NCI-H1417 (cell line): ENCODE results near the gene ARPC4.
"Not testable (repeated sequence)": the region's sequence is repeated elsewhere in the genome, so short reads cannot be mapped to it uniquely, and the experiment has no call there.

Source experiments
- DNase-seq, 3 experiments: peaks; one replicate each; lab custom pipeline; 2025; lab: John Stamatoyannopoulos, UW

ARPC4 gene

DNA sequence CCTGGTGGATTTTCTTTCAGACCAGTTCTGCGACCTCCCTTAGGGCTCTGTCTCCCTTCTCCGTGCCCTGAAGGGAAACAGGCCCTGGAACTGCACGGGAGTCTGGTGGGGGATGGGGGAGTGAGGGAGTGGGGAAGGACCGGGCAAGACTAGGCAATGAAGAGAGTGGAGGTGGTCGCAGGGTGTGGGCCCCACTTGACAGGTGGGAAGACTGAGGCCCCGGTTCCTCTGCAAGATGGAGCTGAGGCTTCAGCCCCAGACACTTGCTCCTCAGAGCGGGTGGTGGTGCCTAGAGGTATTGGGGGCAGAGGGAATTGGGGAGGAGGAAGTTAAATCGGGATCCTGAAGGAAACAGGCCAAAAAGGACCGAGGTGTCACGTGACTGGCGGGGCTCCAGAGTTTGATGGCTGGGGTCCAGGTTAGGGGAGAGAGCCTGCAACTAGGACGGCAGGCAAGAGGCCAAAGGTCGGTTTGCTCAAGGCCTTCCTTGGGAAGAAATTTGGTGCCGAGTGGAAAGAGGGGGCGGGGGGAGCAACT, 22.5 kb upstream of the ARPC4 start:
- no peak for DNase-seq

- not testable (repeated sequence) for DNase-seq
These were observed 21.9 kb upstream of the ARPC4 start for GRCh38 chr3:9771007-9771406.

- no peak for DNase-seq
These were observed 15.8 kb upstream of the ARPC4 start for GRCh38 chr3:9776896-9777693.

DNA sequence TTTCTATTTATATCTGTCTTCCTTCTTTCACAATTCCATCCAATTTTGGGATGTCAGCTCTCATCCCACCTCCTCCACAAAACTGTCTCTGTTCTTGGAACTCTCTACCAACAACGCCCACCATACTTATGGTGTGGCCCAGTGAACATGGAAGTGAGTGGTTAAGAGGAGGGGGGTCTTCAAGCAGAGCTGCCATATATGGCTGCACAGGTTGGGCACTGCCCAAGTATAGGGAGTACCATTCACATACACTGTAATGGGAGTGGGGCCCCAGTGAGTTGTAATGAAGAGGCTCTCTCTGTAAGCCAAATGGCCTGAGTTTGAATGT, 15.2 kb upstream of the ARPC4 start:
- no peak for DNase-seq

DNA sequence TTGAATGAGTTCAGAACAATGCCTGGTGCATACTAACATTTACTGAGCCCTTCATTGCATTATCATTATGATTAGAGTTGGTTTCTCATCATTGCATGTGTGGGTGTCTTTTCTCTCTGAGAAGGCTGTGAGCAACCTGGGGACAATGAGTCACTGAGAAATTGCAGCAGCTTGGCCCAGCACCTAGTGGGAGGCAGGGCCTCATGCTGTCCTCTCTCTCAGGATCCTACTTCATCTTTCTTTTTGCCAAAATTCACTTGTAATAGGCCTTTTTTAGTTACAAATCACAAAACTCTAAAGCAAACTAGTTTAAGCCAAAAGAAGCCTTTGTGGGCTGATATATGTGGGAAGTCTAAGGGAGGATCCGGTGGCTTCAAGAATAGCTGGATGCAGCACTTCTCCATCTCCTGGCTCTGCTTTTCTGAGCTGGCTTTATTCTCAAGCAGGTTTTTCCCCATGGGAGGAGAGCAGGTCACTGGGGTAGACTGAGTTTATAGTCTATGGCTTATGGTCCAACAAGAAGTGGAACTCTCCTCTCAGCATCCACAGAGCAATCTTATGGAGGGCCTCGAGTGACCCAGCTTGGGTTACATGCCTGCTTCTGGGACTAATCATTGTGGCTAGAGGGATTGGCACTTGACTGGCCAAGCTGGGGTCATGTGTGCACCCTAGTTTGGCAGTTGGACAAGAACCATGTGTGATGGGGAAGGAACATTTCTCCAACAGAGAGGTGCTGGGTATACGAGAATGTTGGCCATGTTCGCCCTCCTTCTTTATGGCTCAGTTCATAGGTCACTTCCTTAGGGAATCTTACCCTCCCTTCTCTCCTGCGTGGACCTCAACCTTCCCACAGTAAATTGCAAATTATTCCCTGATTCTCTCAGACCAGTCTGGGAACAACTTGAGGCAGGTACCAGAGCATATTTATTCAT, 14.5 kb upstream of the ARPC4 start:
- DNase-seq: no peak

DNA sequence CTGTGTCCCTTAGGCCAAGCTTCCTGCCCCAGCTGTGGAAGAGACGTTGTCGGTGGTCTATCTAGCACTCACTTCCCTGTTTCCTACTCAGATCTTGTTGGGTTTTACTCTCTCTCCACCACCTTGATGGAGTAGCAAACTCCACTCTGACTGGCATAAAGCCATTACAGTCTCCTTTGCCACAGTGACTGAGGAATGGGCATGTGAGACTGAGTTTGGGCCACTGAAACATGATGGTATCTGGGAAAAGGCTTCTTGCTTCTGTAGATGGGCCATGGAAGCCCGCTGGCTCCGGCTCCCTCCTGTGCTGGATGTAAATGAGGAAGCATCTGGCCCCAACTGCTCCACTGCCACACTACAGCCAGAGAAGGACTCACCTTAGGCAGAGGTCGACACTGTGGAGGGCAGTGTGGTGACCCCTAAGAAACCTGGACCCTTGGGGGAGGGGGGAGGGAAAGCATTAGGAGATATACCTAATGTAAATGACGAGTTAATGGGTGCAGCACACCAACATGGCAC, 13.7 kb upstream of the ARPC4 start:
- DNase-seq: no peak

DNA sequence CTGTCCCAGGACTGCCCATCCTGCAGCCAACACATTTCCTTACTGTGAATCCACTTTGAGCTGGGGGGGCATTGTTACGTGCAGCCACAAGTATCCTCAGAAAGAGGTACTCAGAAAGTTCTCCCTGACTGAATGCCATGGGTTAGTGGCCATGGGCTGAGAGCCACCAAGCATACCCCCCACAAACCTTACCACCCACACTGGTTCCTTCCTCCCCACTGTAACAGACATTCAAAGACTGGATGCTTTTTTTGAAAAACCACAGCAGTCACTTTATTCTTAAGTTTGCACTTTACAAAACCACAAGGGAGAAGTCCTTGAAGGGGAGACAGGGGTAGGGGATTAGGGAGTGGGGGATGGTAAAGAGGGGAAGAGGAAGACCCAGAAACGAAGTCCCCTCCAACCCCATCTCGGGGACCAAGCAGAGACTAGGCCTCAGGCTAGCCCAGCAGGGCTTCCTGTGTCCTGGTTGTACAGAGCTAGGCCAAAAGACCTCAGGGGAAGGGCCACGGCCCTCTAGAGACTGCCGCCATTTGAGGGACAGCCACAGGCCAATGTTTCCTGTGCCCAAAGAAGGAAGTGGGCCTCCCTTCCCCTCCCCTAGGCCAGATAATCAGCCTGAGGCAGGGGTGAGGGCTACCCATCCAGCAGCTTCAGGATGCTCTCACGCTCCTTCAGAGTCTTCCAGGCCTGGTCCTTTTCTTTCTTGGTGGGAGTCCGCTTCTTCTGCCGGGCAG, 13.0 kb upstream of the ARPC4 start:
- no peak for DNase-seq

DNA sequence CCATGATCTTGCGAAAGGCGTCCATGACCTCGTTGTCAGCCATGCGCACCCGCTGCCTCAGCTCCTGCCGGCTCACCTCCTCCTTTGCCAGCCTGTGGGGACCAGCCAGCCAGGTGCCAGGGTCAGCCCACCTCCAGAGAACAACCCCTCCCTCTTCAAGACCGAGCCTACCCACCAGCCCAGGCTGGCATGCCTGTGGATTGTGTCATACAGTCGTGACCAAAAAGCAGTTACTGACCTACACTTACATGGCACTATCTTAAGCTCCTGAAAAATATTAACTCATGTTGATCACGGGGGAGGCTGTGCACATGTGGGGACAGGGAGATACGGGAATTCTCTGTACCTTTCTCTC, 12.4 kb upstream of the ARPC4 start:
- DNase-seq: no peak

DNA sequence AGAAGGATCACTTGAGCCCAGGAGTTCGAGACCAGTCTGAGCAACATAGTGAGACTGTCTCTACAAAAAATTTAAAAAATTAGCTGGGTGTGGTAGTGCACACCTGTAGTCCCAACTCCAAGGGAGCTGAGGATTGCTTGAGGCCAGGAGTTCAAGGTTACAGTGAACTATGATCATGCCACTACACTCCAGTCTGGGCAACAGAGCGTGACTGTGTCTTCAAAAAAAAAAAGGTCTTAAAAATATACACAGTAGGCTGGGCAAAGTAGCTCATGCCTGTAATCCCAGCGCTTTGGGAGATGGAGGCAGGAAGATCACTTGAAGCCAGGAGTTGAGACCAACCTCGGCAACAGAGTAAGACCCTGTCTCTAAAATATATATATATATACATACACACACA, 12.0 kb upstream of the ARPC4 start:
- DNase-seq: no peak

GRCh38 chr3:9781551-9781950, 11.3 kb upstream of the ARPC4 start:
- no peak for DNase-seq

DNA sequence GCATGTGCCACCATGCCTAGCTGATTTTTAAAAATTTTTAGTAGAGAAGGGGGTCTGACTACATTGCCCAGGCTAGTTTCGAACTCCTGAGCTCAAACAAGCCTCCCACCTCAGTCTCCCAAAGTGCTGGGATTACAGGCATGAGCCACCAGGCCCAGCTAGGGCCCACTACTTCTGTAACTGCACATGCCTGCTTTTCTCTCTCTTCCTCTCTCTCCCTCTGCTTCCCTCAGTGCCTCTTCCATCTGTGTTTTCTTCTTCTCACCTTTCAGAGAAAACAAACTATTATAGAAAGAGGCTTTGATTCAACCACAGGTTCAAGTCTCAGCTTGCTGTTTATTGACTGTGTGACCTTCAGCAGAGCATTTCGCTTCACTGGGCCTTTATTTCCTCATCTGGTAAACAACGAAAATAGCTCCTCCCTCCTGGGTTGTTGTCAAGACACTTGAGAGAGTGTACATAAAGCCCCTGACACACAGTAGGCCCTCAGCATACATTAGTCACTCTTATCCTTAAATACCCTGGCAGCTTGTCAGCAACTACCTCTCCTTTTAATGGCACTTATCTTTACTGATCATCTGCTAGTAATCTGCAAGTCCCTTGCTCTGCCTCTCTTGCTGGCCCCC, 10.8 kb upstream of the ARPC4 start:
- DNase-seq: no peak

DNA sequence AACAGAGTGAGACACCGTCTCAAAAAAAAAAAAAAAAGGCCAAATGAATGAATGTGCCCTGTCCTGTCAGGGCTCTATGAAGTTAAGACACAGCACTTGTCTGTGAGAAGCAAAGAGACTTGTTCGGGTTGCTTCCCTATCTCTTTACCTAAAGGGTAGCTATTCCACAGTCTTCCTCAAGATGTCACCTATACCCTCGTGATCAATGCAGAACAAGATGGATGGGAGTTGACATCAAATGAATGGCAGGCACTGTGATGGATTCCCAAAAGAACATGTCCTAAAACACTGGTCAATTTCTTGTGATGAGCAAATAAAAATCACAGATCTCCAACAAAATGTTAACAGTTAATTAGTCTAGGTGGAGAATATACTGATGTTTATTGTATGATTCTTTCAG, 10.1 kb upstream of the ARPC4 start:
- peak in 1 of 3 experiments; percentile 15 for DNase-seq

- no peak for DNase-seq
These were observed 8.9 kb upstream of the ARPC4 start for GRCh38 chr3:9783954-9784353.

- no peak for DNase-seq
These were observed 7.9 kb upstream of the ARPC4 start for GRCh38 chr3:9784965-9785364.

- no peak for DNase-seq
These were observed 7.3 kb upstream of the ARPC4 start for GRCh38 chr3:9785602-9786001.

DNA sequence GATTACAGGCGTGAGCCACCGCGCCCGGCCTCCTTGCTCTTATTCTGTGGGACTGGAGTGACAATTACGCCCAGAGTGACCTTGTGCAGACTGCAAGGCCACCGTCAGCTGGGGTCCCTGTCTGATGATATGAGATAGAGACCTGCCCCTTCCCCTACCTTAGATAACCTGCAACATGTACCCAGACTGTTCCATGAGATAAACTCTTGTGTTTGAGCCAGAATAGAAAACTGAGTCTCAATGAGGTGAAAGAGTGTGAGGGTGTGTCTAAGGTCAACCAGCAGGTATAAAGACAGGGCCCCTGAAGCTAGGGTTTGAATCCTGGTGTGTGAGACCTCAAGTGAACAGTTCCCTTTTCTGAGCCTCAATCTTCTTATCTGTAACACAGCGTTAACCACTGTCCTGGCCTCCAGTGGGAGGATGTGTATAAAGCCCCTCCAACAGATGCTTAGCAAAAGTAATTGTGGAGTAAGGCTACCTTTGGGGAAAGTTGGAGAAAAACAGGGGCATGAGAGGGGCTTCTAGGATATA, 6.6 kb upstream of the ARPC4 start:
- DNase-seq: no peak

DNA sequence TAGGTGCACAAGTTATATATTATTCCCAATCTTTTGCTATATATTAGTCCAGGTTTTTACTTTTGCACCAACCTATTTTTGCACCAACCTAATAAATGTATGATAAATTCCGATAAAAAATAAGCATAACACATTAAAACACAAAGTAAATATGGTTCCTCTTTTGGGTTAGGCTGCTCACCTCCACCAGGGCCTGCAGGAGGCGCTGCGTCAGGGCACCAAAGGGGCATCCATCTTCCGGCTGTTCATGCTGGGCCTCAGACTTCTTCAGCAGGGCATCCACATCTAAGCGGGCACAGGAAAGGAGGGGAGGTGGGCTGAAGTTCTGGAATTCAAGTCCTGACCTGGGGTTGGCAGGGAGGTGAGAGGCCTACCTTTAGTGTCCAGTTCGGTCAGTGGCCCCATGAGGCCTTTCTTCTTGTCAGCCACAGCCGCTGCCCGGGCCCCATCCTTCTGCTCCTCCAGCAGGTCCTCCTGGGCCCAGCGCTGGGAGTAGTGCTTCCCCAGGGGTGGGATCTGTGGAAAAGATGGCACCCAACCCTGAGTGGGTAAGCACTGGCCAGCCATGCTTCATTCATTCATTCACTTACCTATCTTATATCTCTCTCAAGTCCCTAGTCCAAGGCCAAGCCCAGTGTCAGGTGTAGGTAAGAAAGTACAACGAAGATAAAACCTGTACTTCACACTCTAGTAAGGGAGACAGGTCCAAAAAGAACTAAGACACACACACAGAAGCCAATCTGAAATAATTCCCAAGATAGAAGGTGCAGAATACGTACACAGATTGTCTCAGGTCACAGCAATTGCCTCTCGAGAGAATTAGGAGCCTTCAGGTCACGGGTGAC, 5.8 kb upstream of the ARPC4 start:
- DNase-seq: no peak

DNA sequence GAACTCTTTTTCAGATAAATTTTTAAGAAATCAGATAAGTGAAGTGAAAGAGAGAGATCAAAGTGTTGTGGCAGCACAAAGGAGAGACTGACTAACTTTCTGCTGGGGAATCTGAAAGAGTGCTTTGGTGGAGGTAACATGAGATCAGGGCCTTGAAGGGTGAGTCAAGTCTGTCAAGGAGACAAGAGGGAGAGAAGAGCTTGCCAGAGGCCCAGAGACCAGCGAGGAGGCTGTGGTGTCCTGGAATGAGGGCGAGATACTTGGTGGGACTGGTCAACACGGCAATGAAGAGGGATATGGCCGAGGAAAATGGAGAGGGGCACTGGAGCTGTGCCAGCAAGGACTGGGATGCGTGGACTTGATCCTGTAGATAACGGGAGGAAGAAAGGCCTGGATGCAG, 5.2 kb upstream of the ARPC4 start:
- no peak for DNase-seq

- DNase-seq: no peak
These were observed 1.8 kb upstream of the ARPC4 start for GRCh38 chr3:9791127-9791526.

GRCh38 chr3:9791790-9792404, 985 bp upstream of the ARPC4 start:
- DNase-seq: no peak
